HEK293 (cell line): Measurements from ENCODE around the gene NEU3.

Experiments
- BCL11A ChIP-seq: fragments of 450-650 bp; formaldehyde crosslinking; IDR thresholded peaks from 2 replicates; pipeline ENCODE4 v1.5.1; 2016; ENCODE audit warnings: low read depth, missing biosample characterization, missing genetic modification characterization
- TSHZ1 ChIP-seq: fragments of 450-650 bp; formaldehyde crosslinking; IDR thresholded peaks from 2 replicates; pipeline ENCODE4 v1.5.1; 2016; ENCODE audit warnings: missing biosample characterization, missing genetic modification characterization, borderline replicate concordance
- ZFP41 ChIP-seq: fragments of 450-650 bp; formaldehyde crosslinking; IDR thresholded peaks from 2 replicates; pipeline ENCODE4 v1.5.1; 2016; ENCODE audit warnings: missing biosample characterization, missing genetic modification characterization, borderline replicate concordance
- ZNF121 ChIP-seq: fragments of 450-650 bp; formaldehyde crosslinking; IDR thresholded peaks from 2 replicates; pipeline ENCODE4 v1.5.1; 2016; ENCODE audit warnings: missing biosample characterization, missing genetic modification characterization
- ZNF274 ChIP-seq, 2 experiments: fragments of 200-500 bp in 1 of 2; fragments of 450-650 bp in 1 of 2; sonication (Bioruptor generic) in 1 of 2; formaldehyde crosslinking in 1 of 2; IDR thresholded peaks; 2 replicates each; pipeline versions ENCODE4 v1.5.1 to v1.6.1; 2014 to 2016; ENCODE audit warnings: borderline replicate concordance in 1 of 2, inconsistent platforms in 1 of 2, low read length in 1 of 2, missing biosample characterization in 1 of 2, missing genetic modification characterization in 1 of 2
- ZNF350 ChIP-seq: fragments of 450-650 bp; formaldehyde crosslinking; IDR thresholded peaks from 2 replicates; pipeline ENCODE4 v1.5.0; 2017; ENCODE audit warnings: missing biosample characterization, mild to moderate bottlenecking, missing genetic modification characterization
- ZNF513 ChIP-seq: fragments of 450-650 bp; IDR thresholded peaks from 2 replicates; pipeline ENCODE4 v1.5.1; 2018; ENCODE audit warnings: missing biosample characterization, missing genetic modification characterization
- ZNF791 ChIP-seq: fragments of 450-650 bp; formaldehyde crosslinking; IDR thresholded peaks from 2 replicates; pipeline ENCODE4 v1.5.1; 2016; ENCODE audit warnings: missing biosample characterization, missing genetic modification characterization
- TF ChIP-seq, protein P1 (sequence below): fragments of 450-650 bp; formaldehyde crosslinking; IDR thresholded peaks from 2 replicates; pipeline ENCODE4 v1.5.1; 2016; ENCODE audit warnings: missing biosample characterization, missing genetic modification characterization
- TF ChIP-seq, protein P2 (sequence below): fragments of 450-650 bp; formaldehyde crosslinking; IDR thresholded peaks from 2 replicates; pipeline ENCODE4 v1.5.1; 2016; ENCODE audit warnings: missing biosample characterization, missing genetic modification characterization
- TF ChIP-seq, protein P3 (sequence below): fragments of 450-650 bp; formaldehyde crosslinking; IDR thresholded peaks from 2 replicates; pipeline ENCODE4 v1.5.1; 2016; ENCODE audit warnings: missing biosample characterization, missing genetic modification characterization
- TF ChIP-seq, protein P4 (sequence below): fragments of 450-650 bp; formaldehyde crosslinking; IDR thresholded peaks from 2 replicates; pipeline ENCODE4 v1.5.1; 2016; ENCODE audit warnings: missing biosample characterization, missing genetic modification characterization

- TF ChIP-seq, protein P1, sequence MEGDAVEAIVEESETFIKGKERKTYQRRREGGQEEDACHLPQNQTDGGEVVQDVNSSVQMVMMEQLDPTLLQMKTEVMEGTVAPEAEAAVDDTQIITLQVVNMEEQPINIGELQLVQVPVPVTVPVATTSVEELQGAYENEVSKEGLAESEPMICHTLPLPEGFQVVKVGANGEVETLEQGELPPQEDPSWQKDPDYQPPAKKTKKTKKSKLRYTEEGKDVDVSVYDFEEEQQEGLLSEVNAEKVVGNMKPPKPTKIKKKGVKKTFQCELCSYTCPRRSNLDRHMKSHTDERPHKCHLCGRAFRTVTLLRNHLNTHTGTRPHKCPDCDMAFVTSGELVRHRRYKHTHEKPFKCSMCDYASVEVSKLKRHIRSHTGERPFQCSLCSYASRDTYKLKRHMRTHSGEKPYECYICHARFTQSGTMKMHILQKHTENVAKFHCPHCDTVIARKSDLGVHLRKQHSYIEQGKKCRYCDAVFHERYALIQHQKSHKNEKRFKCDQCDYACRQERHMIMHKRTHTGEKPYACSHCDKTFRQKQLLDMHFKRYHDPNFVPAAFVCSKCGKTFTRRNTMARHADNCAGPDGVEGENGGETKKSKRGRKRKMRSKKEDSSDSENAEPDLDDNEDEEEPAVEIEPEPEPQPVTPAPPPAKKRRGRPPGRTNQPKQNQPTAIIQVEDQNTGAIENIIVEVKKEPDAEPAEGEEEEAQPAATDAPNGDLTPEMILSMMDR (tag by site-specific recombination), result no peak
- TF ChIP-seq, protein P2, sequence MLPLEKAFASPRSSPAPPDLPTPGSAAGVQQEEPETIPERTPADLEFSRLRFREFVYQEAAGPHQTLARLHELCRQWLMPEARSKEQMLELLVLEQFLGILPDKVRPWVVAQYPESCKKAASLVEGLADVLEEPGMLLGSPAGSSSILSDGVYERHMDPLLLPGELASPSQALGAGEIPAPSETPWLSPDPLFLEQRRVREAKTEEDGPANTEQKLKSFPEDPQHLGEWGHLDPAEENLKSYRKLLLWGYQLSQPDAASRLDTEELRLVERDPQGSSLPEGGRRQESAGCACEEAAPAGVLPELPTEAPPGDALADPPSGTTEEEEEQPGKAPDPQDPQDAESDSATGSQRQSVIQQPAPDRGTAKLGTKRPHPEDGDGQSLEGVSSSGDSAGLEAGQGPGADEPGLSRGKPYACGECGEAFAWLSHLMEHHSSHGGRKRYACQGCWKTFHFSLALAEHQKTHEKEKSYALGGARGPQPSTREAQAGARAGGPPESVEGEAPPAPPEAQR (tag by site-specific recombination), result no peak
- no peak for TF ChIP-seq ZFP41 (tag by site-specific recombination)
- no peak for TF ChIP-seq ZNF274 (IDR thresholded peaks at IDR 0.05; ENCODE audit: low read length)
- no peak for TF ChIP-seq ZNF274 (tag by site-specific recombination; IDR thresholded peaks at IDR 0.05; ENCODE audit: borderline replicate concordance)
- TF ChIP-seq ZNF513 (tag by site-specific recombination), result no peak
- TF ChIP-seq ZNF350 (tag by site-specific recombination), result no peak
- TF ChIP-seq, protein P3, sequence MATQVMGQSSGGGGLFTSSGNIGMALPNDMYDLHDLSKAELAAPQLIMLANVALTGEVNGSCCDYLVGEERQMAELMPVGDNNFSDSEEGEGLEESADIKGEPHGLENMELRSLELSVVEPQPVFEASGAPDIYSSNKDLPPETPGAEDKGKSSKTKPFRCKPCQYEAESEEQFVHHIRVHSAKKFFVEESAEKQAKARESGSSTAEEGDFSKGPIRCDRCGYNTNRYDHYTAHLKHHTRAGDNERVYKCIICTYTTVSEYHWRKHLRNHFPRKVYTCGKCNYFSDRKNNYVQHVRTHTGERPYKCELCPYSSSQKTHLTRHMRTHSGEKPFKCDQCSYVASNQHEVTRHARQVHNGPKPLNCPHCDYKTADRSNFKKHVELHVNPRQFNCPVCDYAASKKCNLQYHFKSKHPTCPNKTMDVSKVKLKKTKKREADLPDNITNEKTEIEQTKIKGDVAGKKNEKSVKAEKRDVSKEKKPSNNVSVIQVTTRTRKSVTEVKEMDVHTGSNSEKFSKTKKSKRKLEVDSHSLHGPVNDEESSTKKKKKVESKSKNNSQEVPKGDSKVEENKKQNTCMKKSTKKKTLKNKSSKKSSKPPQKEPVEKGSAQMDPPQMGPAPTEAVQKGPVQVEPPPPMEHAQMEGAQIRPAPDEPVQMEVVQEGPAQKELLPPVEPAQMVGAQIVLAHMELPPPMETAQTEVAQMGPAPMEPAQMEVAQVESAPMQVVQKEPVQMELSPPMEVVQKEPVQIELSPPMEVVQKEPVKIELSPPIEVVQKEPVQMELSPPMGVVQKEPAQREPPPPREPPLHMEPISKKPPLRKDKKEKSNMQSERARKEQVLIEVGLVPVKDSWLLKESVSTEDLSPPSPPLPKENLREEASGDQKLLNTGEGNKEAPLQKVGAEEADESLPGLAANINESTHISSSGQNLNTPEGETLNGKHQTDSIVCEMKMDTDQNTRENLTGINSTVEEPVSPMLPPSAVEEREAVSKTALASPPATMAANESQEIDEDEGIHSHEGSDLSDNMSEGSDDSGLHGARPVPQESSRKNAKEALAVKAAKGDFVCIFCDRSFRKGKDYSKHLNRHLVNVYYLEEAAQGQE (tag by site-specific recombination), result no peak
- no peak for TF ChIP-seq TSHZ1 (tag by site-specific recombination)
- TF ChIP-seq ZNF121 (tag by site-specific recombination), result no peak
- no peak for TF ChIP-seq ZNF791 (tag by site-specific recombination)
- TF ChIP-seq, protein P4, sequence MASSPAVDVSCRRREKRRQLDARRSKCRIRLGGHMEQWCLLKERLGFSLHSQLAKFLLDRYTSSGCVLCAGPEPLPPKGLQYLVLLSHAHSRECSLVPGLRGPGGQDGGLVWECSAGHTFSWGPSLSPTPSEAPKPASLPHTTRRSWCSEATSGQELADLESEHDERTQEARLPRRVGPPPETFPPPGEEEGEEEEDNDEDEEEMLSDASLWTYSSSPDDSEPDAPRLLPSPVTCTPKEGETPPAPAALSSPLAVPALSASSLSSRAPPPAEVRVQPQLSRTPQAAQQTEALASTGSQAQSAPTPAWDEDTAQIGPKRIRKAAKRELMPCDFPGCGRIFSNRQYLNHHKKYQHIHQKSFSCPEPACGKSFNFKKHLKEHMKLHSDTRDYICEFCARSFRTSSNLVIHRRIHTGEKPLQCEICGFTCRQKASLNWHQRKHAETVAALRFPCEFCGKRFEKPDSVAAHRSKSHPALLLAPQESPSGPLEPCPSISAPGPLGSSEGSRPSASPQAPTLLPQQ (tag by site-specific recombination), result no peak
- TF ChIP-seq BCL11A (tag by site-specific recombination), result no peak
Measured at GRCh38 chr11:75059299-75059698, 70.6 kb downstream of the NEU3 start.
